Right lobe of liver (tissue), 6 donors: Measurements from ENCODE around the gene PTPN1. TPM values are rescaled to one million over a fixed set of nuclear protein-coding genes. Genes with fewer than 3 reads are reported as not detected.

Experiments
- ATAC-seq, 4 donors: fragments of 200-7000 bp; cut with Tn5 transposase; one replicate each; pipeline ENCODE4 v1.9.1; 2020; ENCODE audit warnings: mild to moderate bottlenecking in 4 of 4, moderate library complexity in 4 of 4
- DNase-seq, 3 donors: peaks; one replicate each; pipeline ENCODE4 v3.0.0-alpha.2; 2020
- H3K27ac ChIP-seq, 3 donors: fragments of 200-600 bp; one replicate each; pipeline ENCODE4 v1.8.0; 2022
- H3K27me3 ChIP-seq, 2 donors: fragments of 200-600 bp; one replicate each; pipeline ENCODE4 v1.8.0; 2022
- H3K36me3 ChIP-seq, 4 donors: fragments of 200-600 bp; sonication (generic) in 1 of 4; one replicate each; pipeline versions ENCODE4 v1.5.1 to v1.8.0; 2017 to 2022; ENCODE audit warnings: control low read depth in 1 of 4
- H3K4me1 ChIP-seq, 4 donors: fragments of 200-600 bp; sonication (generic) in 1 of 4; one replicate each; pipeline versions ENCODE4 v1.5.1 to v1.8.0; 2017 to 2022; ENCODE audit warnings: control low read depth in 1 of 4
- H3K4me3 ChIP-seq, 3 donors: fragments of 200-600 bp; one replicate each; pipeline ENCODE4 v1.8.0; 2022
- H3K9me3 ChIP-seq, 4 donors: fragments of 200-600 bp; sonication (generic) in 1 of 4; one replicate each; pipeline versions ENCODE4 v1.5.1 to v1.8.0; 2017 to 2022; ENCODE audit warnings: control low read depth in 1 of 4
- POLR2A ChIP-seq: fragments of 450-650 bp; IDR thresholded peaks from one replicate; pipeline ENCODE4 v1.6.1; 2017; ENCODE audit warnings: antibody characterized with exemption, mild to moderate bottlenecking
- WGBS: methylation state at CpG from one replicate; pipeline ENCODE4 v1.1.6; 2018; ENCODE audit warnings: low coverage, low lambda C conversion rate; ENCODE audit not compliant: insufficient coverage; ENCODE audit errors: missing lambda C conversion rate; 5-methylcytosine and 5-hydroxymethylcytosine counted together
- intact Hi-C, 2 donors: fragments of 100-400 bp; cut with DNase I; formaldehyde crosslinking; loops; one replicate each; pipeline versions ENCODE4 v1.11.2 to v1.14.1; 2022
- total RNA-seq, 6 experiments: library from RNA; depleted of rRNA in 2 of 6; stranded (reverse); fragments of >200 nt in 2 of 6; fragmentation: NEBNext Ultra II Directional in 3 of 6; extraction: Animal tissue kit (Norgen Biotek cat#: 25700) in 3 of 6; gene quantifications; one replicate each; pipeline versions ENCODE4 v1.1.0 to v1.2.4, GENCODE V29; 2016 to 2023
- TF ChIP-seq, protein P1 (sequence below), 4 donors: fragments of 200-600 bp in 3 of 4; fragments of 450-650 bp in 1 of 4; IDR thresholded peaks; one replicate each; pipeline versions ENCODE4 v1.5.1 to v1.8.0; 2016 to 2022; ENCODE audit warnings: antibody characterized with exemption in 4 of 4, mild to moderate bottlenecking in 2 of 4
- donor health status: DM: no; HTN: yes; CAD: no.
- donor health status: DM: no; HTN: no; CAD: no.
- donor health status: DM: no; HTN: no; CAD: no.
- donor health status: DM: no; HTN: yes; CAD: no.
- donor health status: DM: no; HTN: yes; CAD: no.

The PTPN1 gene
- total RNA-seq, 6 experiments from 2014 or later: 9.5 to 14.9 (median 12.6) TPM

DNA sequence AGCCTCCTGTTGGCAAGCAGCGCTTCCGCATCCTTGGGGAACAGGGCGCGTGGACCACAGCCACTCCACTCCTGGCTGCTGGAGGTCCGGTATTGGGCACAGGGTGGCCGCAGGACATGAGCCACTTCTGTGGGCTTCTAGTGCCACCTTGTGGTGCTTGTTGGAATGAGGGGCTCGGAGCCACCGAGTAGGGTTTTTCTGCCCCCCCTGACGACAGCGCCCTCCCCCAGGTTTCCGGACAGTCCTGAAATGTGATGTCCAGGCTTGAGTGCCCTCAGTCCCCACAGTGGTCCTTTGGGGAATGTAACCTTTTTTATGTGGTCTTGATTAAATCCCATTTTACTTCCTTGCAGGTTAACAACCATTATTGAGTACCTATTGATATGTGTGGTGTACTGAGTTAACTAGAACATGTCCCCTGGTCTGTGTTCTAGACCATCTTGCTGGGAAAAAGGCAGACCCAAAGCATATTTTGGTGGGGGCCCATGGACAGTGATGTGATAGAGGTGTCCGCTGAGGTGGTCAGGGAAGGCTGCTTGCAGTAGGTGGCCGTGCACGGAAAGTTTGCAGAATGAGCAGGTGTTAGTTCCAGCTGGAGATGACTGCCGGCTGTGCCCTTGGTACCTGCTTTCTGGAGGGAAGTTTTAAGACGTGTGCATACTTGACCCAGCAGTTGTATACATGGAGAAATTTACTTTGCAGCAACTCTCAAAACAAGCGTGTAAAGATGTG lies 70.0 kb downstream of the PTPN1 start:
- H3K27me3 ChIP-seq: no peaks in the 10 kb centered on the region
- intact Hi-C loops: loop anchor here in 1 of 2 donors (10.0 kb wide), 1 partner anchor 395 kb away; no protein-coding TSS in a partner anchor
- peaks cover 0 to 57% (median 28%) of the 10 kb centered on the region in 4 donors for H3K36me3 ChIP-seq
- no peak overlapping the region for H3K27ac ChIP-seq
- TF ChIP-seq POLR2A: no peak
- TF ChIP-seq, protein P1, sequence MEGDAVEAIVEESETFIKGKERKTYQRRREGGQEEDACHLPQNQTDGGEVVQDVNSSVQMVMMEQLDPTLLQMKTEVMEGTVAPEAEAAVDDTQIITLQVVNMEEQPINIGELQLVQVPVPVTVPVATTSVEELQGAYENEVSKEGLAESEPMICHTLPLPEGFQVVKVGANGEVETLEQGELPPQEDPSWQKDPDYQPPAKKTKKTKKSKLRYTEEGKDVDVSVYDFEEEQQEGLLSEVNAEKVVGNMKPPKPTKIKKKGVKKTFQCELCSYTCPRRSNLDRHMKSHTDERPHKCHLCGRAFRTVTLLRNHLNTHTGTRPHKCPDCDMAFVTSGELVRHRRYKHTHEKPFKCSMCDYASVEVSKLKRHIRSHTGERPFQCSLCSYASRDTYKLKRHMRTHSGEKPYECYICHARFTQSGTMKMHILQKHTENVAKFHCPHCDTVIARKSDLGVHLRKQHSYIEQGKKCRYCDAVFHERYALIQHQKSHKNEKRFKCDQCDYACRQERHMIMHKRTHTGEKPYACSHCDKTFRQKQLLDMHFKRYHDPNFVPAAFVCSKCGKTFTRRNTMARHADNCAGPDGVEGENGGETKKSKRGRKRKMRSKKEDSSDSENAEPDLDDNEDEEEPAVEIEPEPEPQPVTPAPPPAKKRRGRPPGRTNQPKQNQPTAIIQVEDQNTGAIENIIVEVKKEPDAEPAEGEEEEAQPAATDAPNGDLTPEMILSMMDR (IDR thresholded peaks at IDR 0.05): peak; percentile 75 to 83 (median 80)
- no peak overlapping the region for H3K4me3 ChIP-seq
- peak; percentile 55 to 73 (median 64) for ATAC-seq
- no peaks in the 10 kb centered on the region for H3K9me3 ChIP-seq
- H3K4me1 ChIP-seq: peaks cover 0 to 20% (median 0%) of the 10 kb centered on the region in 4 donors
- DNase-seq: peak in 2 of 3 donors; percentile 67 to 74
- 75% methylated on average over 7 of the region's 17 CpGs for WGBS

DNA sequence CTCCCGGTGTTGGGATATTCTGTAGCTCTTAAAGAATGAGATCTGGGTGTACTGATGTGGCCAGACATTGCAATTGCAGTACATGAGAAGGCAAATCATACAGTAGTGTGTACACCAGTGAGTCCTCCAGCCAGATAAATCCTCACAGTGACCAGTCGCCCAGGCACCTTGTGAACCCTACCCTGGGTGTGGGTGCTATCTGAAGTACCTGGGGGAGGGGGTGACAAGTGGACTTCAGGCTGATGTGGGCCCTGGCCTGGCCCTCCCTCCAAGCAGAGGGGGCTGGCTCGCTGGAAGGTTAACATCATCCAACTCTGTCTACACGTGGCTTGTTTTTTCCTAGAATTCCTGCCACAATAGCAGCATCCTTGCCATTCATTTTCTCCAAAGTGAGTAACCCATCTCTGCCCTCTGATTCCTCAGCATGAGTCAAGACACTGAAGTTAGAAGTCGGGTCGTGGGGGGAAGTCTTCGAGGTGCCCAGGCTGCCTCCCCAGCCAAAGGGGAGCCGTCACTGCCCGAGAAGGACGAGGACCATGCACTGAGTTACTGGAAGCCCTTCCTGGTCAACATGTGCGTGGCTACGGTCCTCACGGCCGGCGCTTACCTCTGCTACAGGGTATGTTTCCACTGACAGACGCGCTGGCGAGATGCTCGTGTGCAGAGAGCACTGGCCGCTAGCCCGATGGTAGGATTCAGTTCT lies 70.8 kb downstream of the PTPN1 start:
- no peak overlapping the region for H3K27ac ChIP-seq
- H3K9me3 ChIP-seq: no peaks in the 10 kb centered on the region
- TF ChIP-seq POLR2A: no peak
- TF ChIP-seq, protein P1 (IDR thresholded peaks at IDR 0.05): no peak
- DNase-seq (no peak), ATAC-seq (no peak)
- peaks cover 0 to 59% (median 29%) of the 10 kb centered on the region in 4 donors for H3K36me3 ChIP-seq
- no peaks in the 10 kb centered on the region for H3K27me3 ChIP-seq
- 89% methylated on average over 10 of the region's 21 CpGs for WGBS
- H3K4me1 ChIP-seq: peaks cover 0 to 16% (median 0%) of the 10 kb centered on the region in 4 donors
- H3K4me3 ChIP-seq: no peak overlapping the region
- intact Hi-C loops: loop anchor here in 1 of 2 donors (10.0 kb wide), 1 partner anchor 396 kb away; no protein-coding TSS in a partner anchor

DNA sequence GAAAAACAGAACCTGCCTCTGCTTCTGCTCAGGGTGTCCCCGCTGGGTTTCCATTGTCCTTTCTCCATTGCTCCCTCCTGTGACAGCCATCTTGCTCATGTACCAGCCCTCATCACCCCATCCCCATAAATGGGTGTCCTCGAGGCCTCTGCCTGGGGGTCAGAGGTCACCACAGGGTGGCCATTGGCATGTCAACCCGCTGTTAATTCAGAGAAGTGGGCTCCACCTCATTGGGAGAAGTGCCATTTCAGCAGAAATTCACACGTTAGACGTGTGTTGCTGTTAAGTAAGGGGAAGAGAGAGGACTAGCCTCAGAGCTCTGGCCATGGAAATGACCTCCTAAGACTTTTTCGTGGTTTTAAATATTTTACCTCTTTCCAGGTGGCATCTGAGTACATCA lies 71.9 kb downstream of the PTPN1 start:
- TF ChIP-seq, protein P1 (IDR thresholded peaks at IDR 0.05): no peak
- TF ChIP-seq POLR2A: no peak

DNA sequence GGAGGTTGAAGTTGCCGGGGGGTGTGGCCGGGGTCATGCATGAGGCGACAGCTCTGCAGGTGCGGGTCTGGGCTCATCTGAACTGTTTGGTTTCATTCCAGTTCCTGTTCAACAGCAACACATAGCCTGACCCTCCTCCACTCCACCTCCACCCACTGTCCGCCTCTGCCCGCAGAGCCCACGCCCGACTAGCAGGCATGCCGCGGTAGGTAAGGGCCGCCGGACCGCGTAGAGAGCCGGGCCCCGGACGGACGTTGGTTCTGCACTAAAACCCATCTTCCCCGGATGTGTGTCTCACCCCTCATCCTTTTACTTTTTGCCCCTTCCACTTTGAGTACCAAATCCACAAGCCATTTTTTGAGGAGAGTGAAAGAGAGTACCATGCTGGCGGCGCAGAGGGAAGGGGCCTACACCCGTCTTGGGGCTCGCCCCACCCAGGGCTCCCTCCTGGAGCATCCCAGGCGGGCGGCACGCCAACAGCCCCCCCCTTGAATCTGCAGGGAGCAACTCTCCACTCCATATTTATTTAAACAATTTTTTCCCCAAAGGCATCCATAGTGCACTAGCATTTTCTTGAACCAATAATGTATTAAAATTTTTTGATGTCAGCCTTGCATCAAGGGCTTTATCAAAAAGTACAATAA lies 72.5 kb downstream of the PTPN1 start:
- H3K36me3 ChIP-seq: peaks cover 0 to 74% (median 30%) of the 10 kb centered on the region in 4 donors
- no peaks in the 10 kb centered on the region for H3K9me3 ChIP-seq
- TF ChIP-seq POLR2A: no peak
- TF ChIP-seq, protein P1 (IDR thresholded peaks at IDR 0.05): no peak
- no peak overlapping the region for H3K27ac ChIP-seq
- H3K4me3 ChIP-seq: no peak overlapping the region
- no peaks in the 10 kb centered on the region for H3K27me3 ChIP-seq
- 80% methylated on average over 13 of the region's 26 CpGs for WGBS
- ATAC-seq (no peak), DNase-seq (no peak)
- H3K4me1 ChIP-seq: peaks cover 0 to under 1% (median 0%) of the 10 kb centered on the region in 4 donors
- intact Hi-C loops: loop anchor here in 1 of 2 donors (10.0 kb wide), 1 partner anchor 398 kb away; no protein-coding TSS in a partner anchor

More for the DNA sequence above, 71.9 kb downstream of the PTPN1 start:
- DNase-seq: no peak
- Histone ChIP-seq H3K27me3 (no peaks in the 10 kb centered on the region), H3K9me3 (no peaks in the 10 kb centered on the region), H3K27ac (no peak overlapping the region), H3K4me1 (peaks cover 0 to 5% (median 0%) of the 10 kb centered on the region in 4 donors), H3K4me3 (no peak overlapping the region), H3K36me3 (peaks cover 0 to 68% (median 30%) of the 10 kb centered on the region in 4 donors)
- WGBS: 60% methylated on average over 6 of the region's 6 CpGs
- ATAC-seq: no peak
- intact Hi-C loops: loop anchor here in 1 of 2 donors (10.0 kb wide), 1 partner anchor 397 kb away; no protein-coding TSS in a partner anchor
